HUES64 (cell line): ENCODE data around the gene PTH. TPM values are rescaled to one million over a fixed set of nuclear protein-coding genes. Genes with fewer than 3 reads are reported as not detected.

Experiments
- H3K27ac ChIP-seq: 2 replicates; pipeline ENCODE4 v1.7.0; 2013; ENCODE audit warnings: low read depth, low read length, inconsistent platforms
- H3K27me3 ChIP-seq: 2 replicates; pipeline ENCODE4 v1.6.1; 2013; ENCODE audit warnings: mild to moderate bottlenecking, low read length; ENCODE audit not compliant: insufficient read depth
- H3K36me3 ChIP-seq: 2 replicates; pipeline ENCODE4 v1.6.1; 2013; ENCODE audit warnings: mild to moderate bottlenecking, low read length; ENCODE audit not compliant: insufficient read depth
- H3K4me1 ChIP-seq: 2 replicates; pipeline ENCODE4 v1.6.1; 2013; ENCODE audit warnings: mild to moderate bottlenecking, low read length, moderate library complexity; ENCODE audit not compliant: insufficient read depth
- H3K4me3 ChIP-seq: 2 replicates; pipeline ENCODE4 v1.5.1; 2013; ENCODE audit warnings: mild to moderate bottlenecking, low read length, moderate library complexity
- H3K9ac ChIP-seq: 2 replicates; pipeline ENCODE4 v1.6.1; 2013; ENCODE audit warnings: mild to moderate bottlenecking, low read depth, low read length
- H3K9me3 ChIP-seq: 2 replicates; pipeline ENCODE4 v1.6.1; 2013; ENCODE audit warnings: low read depth, low read length; ENCODE audit not compliant: insufficient read depth
- WGBS: fragments of 150-250, 120-280 bp; methylation state at CpG from one replicate; pipeline ENCODE4 v1.1.7; 2013; ENCODE audit warnings: missing lambda C conversion rate; 5-methylcytosine and 5-hydroxymethylcytosine counted together
- polyA plus RNA-seq, 2 experiments: library from polyadenylated mRNA; stranded (reverse); fragments of 50-300 nt; gene quantifications; one replicate each; pipeline ENCODE4 v1.2.3, GENCODE V29; 2013

The PTH gene
- polyA plus RNA-seq (2013, experiment 1 of 2): not detected
- polyA plus RNA-seq (2013, experiment 2 of 2): not detected

DNA sequence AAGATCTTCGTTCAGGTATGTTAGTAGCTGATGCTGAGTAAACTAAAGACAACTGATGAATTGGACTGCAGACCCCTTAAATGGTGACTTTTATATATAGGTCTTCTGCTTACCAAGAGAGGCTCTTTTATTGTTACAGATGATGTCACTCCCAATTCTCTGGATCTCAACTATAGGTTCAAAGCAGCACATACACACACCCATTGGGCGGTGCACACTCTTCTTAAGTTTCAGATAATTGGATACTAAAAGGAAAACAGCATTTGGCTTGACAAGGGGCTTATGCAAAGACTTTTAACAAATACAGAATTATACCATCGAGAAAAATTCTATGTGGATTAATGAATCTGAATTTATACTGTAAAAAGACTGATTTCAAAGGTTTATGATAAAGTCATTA lies at the start of gene PTH:
TSS of gene PTH (minus strand) at position 69 of the 400 bp plus-strand sequence. CDS start 3,142 bp downstream, outside the sequence.
- no peaks in the 10 kb centered on the region for H3K4me1 ChIP-seq
- H3K4me3 ChIP-seq: no peak within 1 kb of the TSS
- H3K36me3 ChIP-seq: no peaks in the 10 kb centered on the region
- WGBS: 100% methylated on average over 1 of the region's 3 CpGs
- H3K9me3 ChIP-seq: no peaks in the 10 kb centered on the region
- H3K9ac ChIP-seq: no peak within 1 kb of the TSS
- no peak within 1 kb of the TSS for H3K27ac ChIP-seq
- H3K27me3 ChIP-seq: no peaks in the 10 kb centered on the region

DNA sequence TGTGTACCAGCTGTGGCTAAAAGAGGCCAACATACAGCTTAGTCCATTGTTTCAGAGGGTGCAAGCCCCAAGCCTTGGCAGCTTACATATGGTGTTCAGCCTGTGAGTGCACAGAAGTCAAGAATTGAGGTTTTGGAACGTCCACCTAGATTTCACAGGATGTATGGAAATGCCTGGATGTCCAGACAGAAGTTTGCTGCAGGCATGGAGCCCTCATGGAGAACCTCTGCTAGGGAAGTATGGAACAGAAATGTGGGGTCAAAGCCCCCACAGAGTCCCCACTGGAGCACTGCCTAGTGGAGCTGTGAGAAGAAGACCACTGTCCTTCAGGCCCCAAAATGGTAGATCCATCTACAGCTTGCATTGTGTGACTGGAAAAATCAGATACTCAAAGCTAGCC lies 42.2 kb upstream of the PTH start:
- Histone ChIP-seq H3K4me1 (no peaks in the 10 kb centered on the region), H3K27me3 (no peaks in the 10 kb centered on the region), H3K36me3 (no peaks in the 10 kb centered on the region), H3K27ac (no peak overlapping the region), H3K9me3 (peaks cover 22% of the 10 kb centered on the region), H3K9ac (no peak overlapping the region), H3K4me3 (no peak overlapping the region)
- WGBS: 80% methylated on average over 1 of the region's 1 CpG

DNA sequence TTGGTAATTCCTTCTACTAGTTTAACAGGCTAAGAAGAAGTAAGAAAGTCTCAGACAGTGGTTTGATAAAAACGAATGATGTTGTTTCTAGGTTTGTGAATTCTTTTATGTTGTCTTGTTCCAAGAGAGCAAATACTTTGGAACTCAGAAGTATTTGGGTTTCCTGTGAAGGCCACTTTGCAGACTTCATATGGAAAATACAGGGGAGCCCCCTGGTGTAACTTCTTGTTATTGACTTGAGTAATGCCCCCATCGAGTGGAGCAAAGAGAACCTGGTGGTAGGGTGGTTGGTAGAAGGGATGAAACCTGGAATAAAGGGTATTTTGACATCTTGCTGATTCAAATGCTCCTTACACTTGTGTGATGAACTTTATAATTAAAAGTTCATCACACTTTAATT lies 40.0 kb upstream of the PTH start:
- WGBS: 73% methylated on average over 2 of the region's 2 CpGs

DNA sequence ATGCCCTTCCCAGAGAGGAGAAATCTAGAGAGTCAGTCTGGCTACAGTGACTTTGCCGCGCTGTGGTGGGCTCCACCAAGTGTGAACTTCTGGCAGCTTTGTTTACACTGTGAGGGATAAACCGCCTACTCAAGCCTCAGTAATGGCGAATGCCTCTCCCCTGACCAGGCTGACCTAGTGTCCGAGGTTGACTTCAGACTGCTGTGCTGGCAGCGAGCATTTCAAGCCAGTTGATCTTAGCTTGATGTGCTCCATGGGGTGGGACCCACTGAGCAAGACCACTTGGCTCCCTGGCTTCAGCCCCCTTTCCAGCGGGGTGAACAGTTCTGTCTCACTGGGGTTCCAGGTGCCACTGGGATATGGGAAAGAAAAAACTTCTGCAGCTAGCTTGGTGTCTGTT lies 38.6 kb upstream of the PTH start:
- Histone ChIP-seq H3K27ac (no peak overlapping the region), H3K9ac (no peak overlapping the region), H3K4me1 (no peaks in the 10 kb centered on the region), H3K9me3 (peaks cover 19% of the 10 kb centered on the region), H3K4me3 (no peak overlapping the region), H3K36me3 (no peaks in the 10 kb centered on the region), H3K27me3 (no peaks in the 10 kb centered on the region)
- 84% methylated on average over 7 of the region's 7 CpGs for WGBS

More for the DNA sequence above, 40.0 kb upstream of the PTH start:
- Histone ChIP-seq H3K4me1 (no peaks in the 10 kb centered on the region), H3K9me3 (peaks cover 20% of the 10 kb centered on the region), H3K4me3 (no peak overlapping the region), H3K36me3 (no peaks in the 10 kb centered on the region), H3K9ac (no peak overlapping the region), H3K27me3 (no peaks in the 10 kb centered on the region), H3K27ac (no peak overlapping the region)

DNA sequence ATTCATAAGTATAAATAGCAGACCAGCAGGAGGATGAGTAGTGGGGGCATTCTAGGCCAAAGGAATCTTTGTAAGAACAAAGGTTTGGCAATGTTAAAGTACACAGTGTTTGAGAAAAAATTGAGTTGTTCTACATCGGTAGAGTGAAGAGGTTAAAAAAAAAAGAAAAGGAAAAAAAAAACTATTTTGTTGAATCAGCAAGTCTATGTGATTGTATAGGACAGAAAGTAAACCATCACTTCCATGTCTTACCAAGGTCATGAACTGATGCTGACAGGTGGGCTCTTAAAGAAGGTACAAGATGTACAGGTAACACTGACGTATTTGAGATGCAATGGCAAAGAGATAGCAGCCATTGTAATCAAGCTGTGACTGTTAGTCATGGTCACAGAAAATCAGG lies 29.5 kb upstream of the PTH start:
- H3K36me3 ChIP-seq: no peaks in the 10 kb centered on the region
- no peak overlapping the region for H3K27ac ChIP-seq
- H3K4me1 ChIP-seq: no peaks in the 10 kb centered on the region
- H3K9me3 ChIP-seq: no peaks in the 10 kb centered on the region
- H3K27me3 ChIP-seq: no peaks in the 10 kb centered on the region
- no peak overlapping the region for H3K4me3 ChIP-seq
- no peak overlapping the region for H3K9ac ChIP-seq
- WGBS: 93% methylated on average over 2 of the region's 2 CpGs

DNA sequence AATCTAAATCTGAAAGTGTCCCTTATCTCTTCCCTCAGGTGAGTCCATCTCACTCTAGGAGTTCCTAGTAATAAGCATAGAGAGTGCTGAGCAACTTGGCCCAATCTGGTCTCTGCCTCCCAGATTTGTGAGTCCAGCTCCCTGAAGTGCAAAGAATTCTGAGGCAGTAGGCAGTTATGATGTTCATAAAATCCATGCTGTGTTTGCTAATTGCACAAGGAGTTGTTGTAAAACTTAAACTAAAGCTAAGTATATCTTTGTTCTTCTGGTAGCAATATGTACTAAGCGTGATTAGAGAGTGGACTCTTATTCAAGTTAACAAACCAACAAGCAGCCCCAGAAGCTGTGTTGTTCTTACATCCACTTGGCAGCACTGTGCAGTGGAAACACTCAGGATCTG lies 7.6 kb upstream of the PTH start:
- H3K9me3 ChIP-seq: no peaks in the 10 kb centered on the region
- no peak overlapping the region for H3K9ac ChIP-seq
- no peaks in the 10 kb centered on the region for H3K27me3 ChIP-seq
- no peaks in the 10 kb centered on the region for H3K36me3 ChIP-seq
- 100% methylated on average over 1 of the region's 1 CpG for WGBS
- no peak overlapping the region for H3K4me3 ChIP-seq
- H3K4me1 ChIP-seq: no peaks in the 10 kb centered on the region
- no peak overlapping the region for H3K27ac ChIP-seq

DNA sequence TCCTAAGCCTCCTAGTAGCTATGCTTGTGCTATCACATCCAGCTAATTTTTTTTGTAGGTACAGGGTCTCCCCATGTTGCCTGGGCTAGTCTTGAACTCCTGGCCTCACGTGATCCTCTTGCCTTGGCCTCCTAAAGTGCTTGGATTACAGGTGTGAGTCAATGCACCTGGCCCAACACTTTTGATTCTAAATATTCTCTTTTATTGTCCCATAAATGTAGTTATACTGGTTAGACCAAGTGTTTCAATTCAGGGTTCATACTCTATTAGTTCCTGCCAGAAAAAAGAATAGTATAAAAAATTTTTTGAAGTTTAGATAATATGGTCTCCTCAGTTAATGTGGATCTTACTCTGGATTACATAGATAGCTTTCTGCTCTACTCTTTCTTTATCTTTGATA lies 6.7 kb upstream of the PTH start:
- Histone ChIP-seq H3K27ac (no peak overlapping the region), H3K36me3 (no peaks in the 10 kb centered on the region), H3K9me3 (no peaks in the 10 kb centered on the region), H3K4me1 (no peaks in the 10 kb centered on the region), H3K9ac (no peak overlapping the region), H3K4me3 (no peak overlapping the region), H3K27me3 (no peaks in the 10 kb centered on the region)
- 90% methylated on average over 1 of the region's 1 CpG for WGBS

DNA sequence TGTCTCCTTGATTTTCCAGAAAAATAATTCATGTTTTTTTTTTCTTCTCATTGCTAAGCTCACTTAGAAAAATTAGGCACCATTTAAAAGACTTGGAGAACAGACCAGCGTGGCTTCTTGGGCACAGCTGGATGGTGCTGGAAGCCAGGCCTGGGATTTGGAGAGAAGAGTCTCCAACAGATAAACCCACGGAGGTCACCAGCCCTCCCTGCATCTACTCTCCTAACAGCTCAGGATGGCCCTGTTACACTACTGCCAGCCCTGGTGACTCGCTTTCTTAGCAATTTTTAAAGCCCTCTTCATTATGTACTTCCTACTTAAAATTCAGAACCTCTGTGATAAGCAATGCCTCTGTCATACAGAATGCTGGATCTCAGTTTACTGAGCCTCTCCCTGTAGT lies 1.7 kb downstream of the PTH start:
- H3K9ac ChIP-seq: no peak overlapping the region
- 65% methylated on average over 3 of the region's 3 CpGs for WGBS
- H3K27me3 ChIP-seq: no peaks in the 10 kb centered on the region
- H3K27ac ChIP-seq: no peak overlapping the region
- H3K4me1 ChIP-seq: no peaks in the 10 kb centered on the region
- no peak overlapping the region for H3K4me3 ChIP-seq
- no peaks in the 10 kb centered on the region for H3K9me3 ChIP-seq
- no peaks in the 10 kb centered on the region for H3K36me3 ChIP-seq

DNA sequence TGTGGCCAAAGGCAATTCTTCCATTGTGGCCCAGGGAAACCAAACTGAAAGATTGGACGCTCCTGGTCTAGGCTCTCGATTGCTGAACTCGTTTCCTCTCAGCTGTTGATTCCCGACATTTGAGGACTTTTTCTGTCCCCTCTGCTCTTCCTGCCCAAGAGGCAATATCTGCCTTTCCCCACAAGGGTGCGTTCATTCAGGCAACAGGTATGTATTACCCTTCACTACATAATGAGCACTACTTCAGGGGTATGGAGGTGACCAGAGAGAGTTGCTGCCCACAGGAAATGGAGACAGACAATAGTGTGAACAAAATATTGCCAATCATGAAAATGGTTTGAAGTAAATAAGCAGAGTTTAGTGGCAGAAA lies 8.2 kb downstream of the PTH start:
- peak overlapping the region; percentile 34 for H3K4me3 ChIP-seq

DNA sequence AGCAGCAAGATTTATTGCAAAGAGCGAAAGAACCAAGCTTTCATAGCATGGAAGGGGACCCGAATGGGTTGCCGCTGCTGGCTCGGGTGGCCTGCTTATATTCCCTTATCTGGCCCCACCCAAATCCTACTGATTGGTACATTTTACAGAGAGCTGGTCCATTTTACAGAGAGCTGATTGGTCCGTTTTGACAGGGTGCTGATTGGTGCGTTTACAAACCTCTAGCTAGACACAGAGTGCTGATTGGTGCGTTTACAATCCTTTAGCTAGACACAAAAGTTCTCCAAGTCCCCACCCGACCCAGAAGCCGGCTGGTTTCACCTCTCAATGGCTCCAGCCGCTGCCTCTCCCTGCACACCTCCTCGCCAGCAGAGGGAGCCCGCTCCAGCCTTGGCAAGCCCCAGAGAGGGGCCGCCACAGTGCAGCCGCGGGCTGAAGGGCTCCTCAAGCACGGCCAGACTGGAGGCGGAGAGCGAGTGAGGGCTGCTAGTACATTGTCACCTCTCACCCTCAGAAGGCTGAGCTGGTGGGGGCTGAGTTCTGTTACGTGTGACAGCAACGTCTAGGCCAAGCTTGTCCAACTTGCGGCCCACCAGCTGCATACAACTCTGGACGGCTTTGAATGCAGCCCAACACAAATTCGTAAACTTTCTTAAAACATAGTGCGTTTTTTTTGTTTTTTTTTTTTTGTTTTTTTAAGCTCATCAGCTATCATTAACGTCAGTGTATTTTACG lies 8.7 kb downstream of the PTH start:
- H3K27me3 ChIP-seq: no peaks in the 10 kb centered on the region
- H3K9me3 ChIP-seq: no peaks in the 10 kb centered on the region
- H3K27ac ChIP-seq: no peak overlapping the region
- H3K4me1 ChIP-seq: no peaks in the 10 kb centered on the region
- H3K4me3 ChIP-seq: peak overlapping the region; percentile 34
- H3K36me3 ChIP-seq: no peaks in the 10 kb centered on the region
- 90% methylated on average over 26 of the region's 26 CpGs for WGBS
- no peak overlapping the region for H3K9ac ChIP-seq

More for the DNA sequence above, 8.2 kb downstream of the PTH start:
- no peak overlapping the region for H3K27ac ChIP-seq
- H3K36me3 ChIP-seq: no peaks in the 10 kb centered on the region
- H3K27me3 ChIP-seq: no peaks in the 10 kb centered on the region
- H3K9ac ChIP-seq: no peak overlapping the region
- H3K4me1 ChIP-seq: no peaks in the 10 kb centered on the region
- no peaks in the 10 kb centered on the region for H3K9me3 ChIP-seq
- WGBS: 92% methylated on average over 5 of the region's 5 CpGs

DNA sequence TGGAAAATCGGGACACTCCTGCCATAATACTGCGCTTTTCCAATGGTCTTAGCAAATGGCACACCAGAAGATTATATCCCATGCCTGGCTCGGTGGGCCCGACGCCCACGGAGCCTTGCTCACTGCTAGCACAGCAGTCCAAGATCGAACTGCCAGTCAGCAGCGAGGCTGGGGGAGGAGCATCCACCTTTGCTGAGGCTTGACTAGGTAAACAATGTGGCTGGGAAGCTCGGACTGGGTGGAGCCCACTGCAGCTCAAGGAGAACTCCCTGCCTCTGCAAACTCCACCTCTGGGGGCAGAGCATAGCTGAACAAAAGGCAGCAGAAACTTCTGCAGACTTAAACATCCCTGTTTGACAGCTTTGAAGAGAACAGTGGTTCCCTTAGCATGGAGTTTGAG lies 15.6 kb downstream of the PTH start:
- WGBS: 95% methylated on average over 9 of the region's 9 CpGs
- Histone ChIP-seq H3K36me3 (no peaks in the 10 kb centered on the region), H3K9me3 (peaks cover 5% of the 10 kb centered on the region; the same call in 1 of the 2 replicates), H3K27ac (no peak overlapping the region), H3K4me1 (no peaks in the 10 kb centered on the region), H3K27me3 (no peaks in the 10 kb centered on the region), H3K9ac (no peak overlapping the region), H3K4me3 (no peak overlapping the region)

DNA sequence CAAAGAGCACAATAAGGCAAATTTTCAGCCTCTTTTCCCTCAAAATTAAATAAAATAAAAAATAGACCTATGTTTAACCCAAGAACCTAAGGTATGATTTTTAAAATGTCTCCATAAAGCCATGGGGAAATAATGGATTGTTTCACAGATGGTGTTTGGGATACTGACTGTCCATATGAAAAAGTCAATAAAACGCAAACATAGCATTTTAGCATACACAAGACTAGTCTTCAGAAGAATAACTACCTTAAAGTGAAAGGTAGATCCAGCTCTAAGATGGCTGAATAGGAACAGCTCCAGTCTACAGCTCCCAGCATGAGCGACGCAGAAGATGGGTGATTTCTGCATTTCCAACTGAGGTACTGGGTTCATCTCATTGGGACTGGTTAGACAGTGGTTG lies 16.1 kb downstream of the PTH start:
- peaks cover 5% of the 10 kb centered on the region; the same call in 1 of the 2 replicates for H3K9me3 ChIP-seq
- over 99% methylated on average over 3 of the region's 3 CpGs for WGBS
- H3K27me3 ChIP-seq: no peaks in the 10 kb centered on the region
- no peaks in the 10 kb centered on the region for H3K4me1 ChIP-seq
- H3K36me3 ChIP-seq: no peaks in the 10 kb centered on the region
- H3K27ac ChIP-seq: no peak overlapping the region
- no peak overlapping the region for H3K4me3 ChIP-seq
- no peak overlapping the region for H3K9ac ChIP-seq
